ENCODE measurements around the gene SLCO3A1.
"Not testable (repeated sequence)": the region's sequence is repeated elsewhere in the genome, so short reads cannot be mapped to it uniquely, and the experiment has no call there.

SLCO3A1 gene

GRCh38 chr15:91939403-91939831 lies 85.9 kb downstream of the SLCO3A1 start:
- no peak for DNase-seq (ENCODE audit: low spot score)

- DNase-seq (ENCODE audit: low spot score), result no peak
Observed at GRCh38 chr15:91940496-91941381, 87.2 kb downstream of the SLCO3A1 start.

GRCh38 chr15:91941871-91942658 lies 88.6 kb downstream of the SLCO3A1 start:
- no peak for DNase-seq (ENCODE audit: low spot score)

GRCh38 chr15:91942720-91943394 lies 89.3 kb downstream of the SLCO3A1 start:
- DNase-seq (ENCODE audit: low spot score), result no peak

- no peak for DNase-seq (ENCODE audit: low spot score)
Observed at GRCh38 chr15:91944331-91944730, 90.8 kb downstream of the SLCO3A1 start.

GRCh38 chr15:91945385-91945784 lies 91.9 kb downstream of the SLCO3A1 start:
- no peak for DNase-seq (ENCODE audit: low spot score)

GRCh38 chr15:91946075-91946474 lies 92.6 kb downstream of the SLCO3A1 start:
- DNase-seq (ENCODE audit: low spot score), result no peak

GRCh38 chr15:91946581-91947292 lies 93.2 kb downstream of the SLCO3A1 start:
- DNase-seq (ENCODE audit: low spot score), result no peak

GRCh38 chr15:91947293-91947679 lies 93.8 kb downstream of the SLCO3A1 start:
- no peak for DNase-seq (ENCODE audit: low spot score)

- no peak for DNase-seq (ENCODE audit: low spot score)
Observed at GRCh38 chr15:91947683-91948608, 94.4 kb downstream of the SLCO3A1 start.

GRCh38 chr15:91949361-91949760 lies 95.9 kb downstream of the SLCO3A1 start:
- DNase-seq (ENCODE audit: low spot score), result no peak

- no peak for DNase-seq (ENCODE audit: low spot score)
Observed at GRCh38 chr15:91950054-91950453, 96.5 kb downstream of the SLCO3A1 start.

- DNase-seq (ENCODE audit: low spot score), result no peak
Observed at GRCh38 chr15:91950631-91951329, 97.3 kb downstream of the SLCO3A1 start.

GRCh38 chr15:91952216-91952615 lies 98.7 kb downstream of the SLCO3A1 start:
- no peak for DNase-seq (ENCODE audit: low spot score)

- no peak for DNase-seq (ENCODE audit: low spot score)
Observed at GRCh38 chr15:91953432-91953831, 99.9 kb downstream of the SLCO3A1 start.

GRCh38 chr15:91954292-91954691 lies 100.8 kb downstream of the SLCO3A1 start:
- no peak for DNase-seq (ENCODE audit: low spot score)

- peak; percentile 94 for DNase-seq (ENCODE audit: low spot score)
Observed at GRCh38 chr15:91956026-91956723, 102.7 kb downstream of the SLCO3A1 start.

- no peak for DNase-seq (ENCODE audit: low spot score)
Observed at GRCh38 chr15:91961357-91961756, 107.8 kb downstream of the SLCO3A1 start.

GRCh38 chr15:91963747-91964146 lies 110.2 kb downstream of the SLCO3A1 start:
- not testable (repeated sequence) for DNase-seq (ENCODE audit: low spot score)

All from SK-N-DZ (cell line).